ENCODE data around the gene AMPD2.

AMPD2 gene

DNA sequence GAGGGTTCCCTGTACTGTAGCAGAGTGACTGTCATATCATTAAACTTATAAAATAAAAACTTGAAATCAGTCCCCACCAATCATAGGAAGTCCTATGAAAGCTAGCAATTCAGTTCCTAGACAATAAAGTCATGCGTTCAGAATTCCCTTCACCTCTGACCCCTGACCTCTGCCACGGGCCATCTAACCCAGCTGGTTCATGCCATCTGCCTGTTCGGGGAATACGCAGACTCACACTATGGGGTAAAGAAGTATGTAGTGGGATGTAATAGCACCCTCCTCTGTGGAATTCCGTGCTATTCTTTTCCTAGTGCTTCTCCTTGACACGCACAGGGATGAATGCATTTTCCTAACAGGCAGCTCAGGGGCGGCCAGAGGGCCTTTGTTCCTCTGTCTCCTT, 38.3 kb downstream of the AMPD2 start:
- peaks cover 3 to 9% of the 10 kb centered on the region in 2 donors for H3K4me1 ChIP-seq (ENCODE audit: control insufficient read depth in 2 of 2, insufficient read depth in 1 of 2, low read depth in 1 of 2, low read length in 2 of 2)

DNA sequence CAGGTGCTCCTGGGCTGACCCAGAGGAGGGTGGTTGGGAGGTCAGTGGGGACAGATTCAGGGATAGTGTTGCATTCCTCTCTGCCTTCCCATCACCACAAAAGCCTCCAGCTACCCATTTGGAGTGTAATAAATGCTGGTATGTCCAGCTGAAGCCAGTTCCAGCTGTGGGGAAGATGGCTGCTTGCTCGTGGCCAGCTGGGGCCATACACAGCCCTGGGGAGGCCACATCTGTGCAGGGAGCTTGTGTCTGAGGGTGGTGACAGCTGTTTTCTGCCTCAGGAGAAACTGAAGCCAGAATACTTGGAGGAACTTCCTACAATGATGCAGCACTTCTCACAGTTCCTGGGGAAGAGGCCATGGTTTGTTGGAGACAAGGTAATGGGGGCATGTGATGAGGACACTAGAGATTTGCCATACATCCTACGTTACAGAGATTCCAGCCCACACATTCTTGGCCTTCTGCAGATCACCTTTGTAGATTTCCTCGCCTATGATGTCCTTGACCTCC, 39.0 kb downstream of the AMPD2 start:
- Histone ChIP-seq H2BK5ac (ENCODE audit: low read length) (no peak overlapping the region), H3K18ac (ENCODE audit: low read length) (no peak overlapping the region), H4K8ac (ENCODE audit: low read depth, low read length) (no peak overlapping the region), H3K4me2 (ENCODE audit: insufficient read depth, low read length, poor library complexity, severe bottlenecking) (no peak overlapping the region), H3K27me3 (ENCODE audit: control insufficient read depth in 3 of 3, insufficient read depth in 3 of 3, low read depth in 1 of 3, low read length in 3 of 3) (peaks cover 0 to 9% (median 0%) of the 10 kb centered on the region in 3 experiments), H2BK12ac (ENCODE audit: low read length) (no peak overlapping the region), H3K9ac (ENCODE audit: low read depth, low read length, poor library complexity) (peak overlapping the region; percentile 12), H2AFZ (ENCODE audit: low read length) (no peak overlapping the region), H3K27ac (replicated peaks; ENCODE audit: low read length) (no peak overlapping the region), H3K4ac (ENCODE audit: low read length) (no peak overlapping the region), H3K36me3 (replicated peaks in 1 of 2; ENCODE audit: control insufficient read depth in 2 of 2, insufficient read depth in 2 of 2, low read length in 2 of 2) (peaks cover 0 to 14% of the 10 kb centered on the region in 2 donors), H2BK120ac (ENCODE audit: low read depth, low read length) (no peak overlapping the region), H3K4me3 (ENCODE audit: low read length in 2 of 2) (no peak overlapping the region), H4K91ac (ENCODE audit: low read depth, low read length, poor library complexity) (no peak overlapping the region), H2AK5ac (ENCODE audit: low read depth, low read length) (no peak overlapping the region), H2BK15ac (ENCODE audit: low read length) (no peak overlapping the region), H3K4me1 (ENCODE audit: control insufficient read depth in 2 of 2, insufficient read depth in 1 of 2, low read depth in 1 of 2, low read length in 2 of 2) (peaks cover 3 to 9% of the 10 kb centered on the region in 2 donors), H3K23ac (ENCODE audit: low read depth, low read length, poor library complexity) (peak overlapping the region; percentile 68), H3K14ac (ENCODE audit: low read length) (no peak overlapping the region), H3K79me1 (ENCODE audit: low read depth, low read length) (no peaks in the 10 kb centered on the region), H3K9me3 (replicated peaks in 1 of 2; ENCODE audit: control insufficient read depth in 2 of 2, insufficient read depth in 1 of 2, low read depth in 1 of 2, low read length in 2 of 2) (no peaks in the 10 kb centered on the region)
- WGBS, 2 donors (ENCODE audit: extremely low coverage in 2 of 2, insufficient read length in 2 of 2, insufficient replicate concordance in 1 of 2) = no CpG with 5 or more reads among the region's 3 CpGs
- DNase-seq (ENCODE audit: low spot score) = no peak

More for the DNA sequence above, 38.3 kb downstream of the AMPD2 start:
- Histone ChIP-seq H2AFZ (ENCODE audit: low read length) (no peak overlapping the region), H3K27ac (replicated peaks; ENCODE audit: low read length) (no peak overlapping the region), H2BK120ac (ENCODE audit: low read depth, low read length) (no peak overlapping the region), H3K4me2 (ENCODE audit: insufficient read depth, low read length, poor library complexity, severe bottlenecking) (no peak overlapping the region), H2BK12ac (ENCODE audit: low read length) (no peak overlapping the region), H3K36me3 (replicated peaks in 1 of 2; ENCODE audit: control insufficient read depth in 2 of 2, insufficient read depth in 2 of 2, low read length in 2 of 2) (peaks cover 0 to 14% of the 10 kb centered on the region in 2 donors), H3K4ac (ENCODE audit: low read length) (no peak overlapping the region), H3K79me1 (ENCODE audit: low read depth, low read length) (no peaks in the 10 kb centered on the region), H2BK5ac (ENCODE audit: low read length) (no peak overlapping the region), H2AK5ac (ENCODE audit: low read depth, low read length) (no peak overlapping the region), H4K91ac (ENCODE audit: low read depth, low read length, poor library complexity) (no peak overlapping the region), H2BK15ac (ENCODE audit: low read length) (no peak overlapping the region), H4K8ac (ENCODE audit: low read depth, low read length) (no peak overlapping the region), H3K14ac (ENCODE audit: low read length) (no peak overlapping the region), H3K23ac (ENCODE audit: low read depth, low read length, poor library complexity) (no peak overlapping the region), H3K9ac (ENCODE audit: low read depth, low read length, poor library complexity) (no peak overlapping the region), H3K18ac (ENCODE audit: low read length) (no peak overlapping the region), H3K4me3 (ENCODE audit: low read length in 2 of 2) (no peak overlapping the region), H3K27me3 (ENCODE audit: control insufficient read depth in 3 of 3, insufficient read depth in 3 of 3, low read depth in 1 of 3, low read length in 3 of 3) (peaks cover 0 to 11% (median 0%) of the 10 kb centered on the region in 3 experiments), H3K9me3 (replicated peaks in 1 of 2; ENCODE audit: control insufficient read depth in 2 of 2, insufficient read depth in 1 of 2, low read depth in 1 of 2, low read length in 2 of 2) (no peaks in the 10 kb centered on the region)
- WGBS, 2 donors (ENCODE audit: extremely low coverage in 2 of 2, insufficient read length in 2 of 2, insufficient replicate concordance in 1 of 2) = no CpG with 5 or more reads among the region's 7 CpGs
- no peak for DNase-seq (ENCODE audit: low spot score)

DNA sequence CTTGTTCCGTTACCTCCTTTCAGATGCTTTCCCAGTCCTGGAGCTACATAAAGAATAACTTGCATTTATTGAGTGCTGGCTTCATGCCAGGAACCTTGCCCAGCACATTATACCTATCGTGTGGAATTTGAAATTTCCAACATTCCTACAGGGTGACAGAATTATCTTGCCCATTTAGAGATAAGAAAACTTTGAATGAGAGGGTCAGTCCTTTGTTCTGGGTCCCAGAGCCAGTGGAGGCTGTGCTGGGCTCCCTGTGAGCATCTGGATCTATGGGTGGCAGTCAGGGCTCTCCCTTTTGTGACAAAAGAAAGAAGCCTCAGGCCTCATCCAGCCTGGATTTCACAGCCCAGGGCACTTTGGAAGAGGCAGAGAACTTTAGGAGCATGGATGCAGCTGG, 39.5 kb downstream of the AMPD2 start:
- Histone ChIP-seq H2AFZ (ENCODE audit: low read length) (no peak overlapping the region), H3K9ac (ENCODE audit: low read depth, low read length, poor library complexity) (no peak overlapping the region), H2BK120ac (ENCODE audit: low read depth, low read length) (no peak overlapping the region), H2AK5ac (ENCODE audit: low read depth, low read length) (no peak overlapping the region), H3K23ac (ENCODE audit: low read depth, low read length, poor library complexity) (no peak overlapping the region), H3K79me1 (ENCODE audit: low read depth, low read length) (no peaks in the 10 kb centered on the region), H4K91ac (ENCODE audit: low read depth, low read length, poor library complexity) (no peak overlapping the region), H3K18ac (ENCODE audit: low read length) (no peak overlapping the region), H2BK15ac (ENCODE audit: low read length) (no peak overlapping the region), H3K36me3 (replicated peaks in 1 of 2; ENCODE audit: control insufficient read depth in 2 of 2, insufficient read depth in 2 of 2, low read length in 2 of 2) (peaks cover 0 to 14% of the 10 kb centered on the region in 2 donors), H3K4me3 (ENCODE audit: low read length in 2 of 2) (no peak overlapping the region), H2BK5ac (ENCODE audit: low read length) (no peak overlapping the region), H3K4me1 (ENCODE audit: control insufficient read depth in 2 of 2, insufficient read depth in 1 of 2, low read depth in 1 of 2, low read length in 2 of 2) (peaks cover 3 to 9% of the 10 kb centered on the region in 2 donors), H3K9me3 (replicated peaks in 1 of 2; ENCODE audit: control insufficient read depth in 2 of 2, insufficient read depth in 1 of 2, low read depth in 1 of 2, low read length in 2 of 2) (no peaks in the 10 kb centered on the region), H3K14ac (ENCODE audit: low read length) (no peak overlapping the region), H2BK12ac (ENCODE audit: low read length) (no peak overlapping the region), H3K27ac (replicated peaks; ENCODE audit: low read length) (no peak overlapping the region), H3K27me3 (ENCODE audit: control insufficient read depth in 3 of 3, insufficient read depth in 3 of 3, low read depth in 1 of 3, low read length in 3 of 3) (peaks cover 0 to 9% (median 0%) of the 10 kb centered on the region in 3 experiments), H4K8ac (ENCODE audit: low read depth, low read length) (no peak overlapping the region), H3K4me2 (ENCODE audit: insufficient read depth, low read length, poor library complexity, severe bottlenecking) (no peak overlapping the region), H3K4ac (ENCODE audit: low read length) (no peak overlapping the region)
- WGBS, 2 donors (ENCODE audit: extremely low coverage in 2 of 2, insufficient read length in 2 of 2, insufficient replicate concordance in 1 of 2) = no CpG with 5 or more reads among the region's 2 CpGs
- no peak for DNase-seq (ENCODE audit: low spot score)

DNA sequence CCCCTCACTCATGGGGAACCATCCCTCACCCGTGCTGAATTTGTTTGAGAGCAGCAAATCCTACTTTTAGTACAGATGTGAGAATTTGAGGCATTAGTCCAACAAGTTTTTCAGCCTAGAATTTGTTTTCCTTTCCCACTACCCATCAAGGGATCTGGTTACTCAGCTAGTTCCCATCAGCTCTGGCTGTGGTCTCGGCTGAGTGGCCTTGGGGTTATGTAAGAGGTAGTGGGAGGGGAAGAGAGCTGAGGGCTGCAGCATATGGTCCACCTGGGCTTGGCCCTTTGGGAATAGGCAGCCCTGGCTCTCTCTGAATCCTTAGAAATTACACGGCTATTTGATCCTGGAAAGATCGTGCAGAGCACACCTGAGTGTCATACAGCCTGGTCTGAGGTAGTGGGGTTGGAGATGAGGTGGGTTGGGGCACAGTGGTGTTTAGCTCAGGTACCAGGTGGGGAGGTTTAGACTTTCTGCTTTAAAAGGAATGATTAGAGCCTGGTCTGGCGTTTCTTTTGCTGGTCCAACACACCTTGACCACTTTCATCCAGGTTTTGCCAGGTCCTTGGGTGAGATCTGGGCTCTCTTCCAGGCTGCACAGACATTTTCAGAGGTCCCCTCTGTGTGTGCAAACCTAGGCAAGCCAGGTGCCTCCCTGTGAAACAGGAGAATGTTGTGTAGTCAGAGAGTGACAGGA, 40.5 kb downstream of the AMPD2 start:
- Histone ChIP-seq H3K4me1 (ENCODE audit: control insufficient read depth in 2 of 2, insufficient read depth in 1 of 2, low read depth in 1 of 2, low read length in 2 of 2) (peaks cover 3 to 9% of the 10 kb centered on the region in 2 donors), H2BK120ac (ENCODE audit: low read depth, low read length) (no peak overlapping the region), H3K27ac (replicated peaks; ENCODE audit: low read length) (no peak overlapping the region), H3K4ac (ENCODE audit: low read length) (no peak overlapping the region), H3K36me3 (replicated peaks in 1 of 2; ENCODE audit: control insufficient read depth in 2 of 2, insufficient read depth in 2 of 2, low read length in 2 of 2) (peaks cover 0 to 14% of the 10 kb centered on the region in 2 donors), H2AK5ac (ENCODE audit: low read depth, low read length) (no peak overlapping the region), H3K14ac (ENCODE audit: low read length) (no peak overlapping the region), H3K4me3 (ENCODE audit: low read length in 2 of 2) (no peak overlapping the region), H4K91ac (ENCODE audit: low read depth, low read length, poor library complexity) (no peak overlapping the region), H3K23ac (ENCODE audit: low read depth, low read length, poor library complexity) (no peak overlapping the region), H2BK12ac (ENCODE audit: low read length) (no peak overlapping the region), H2BK5ac (ENCODE audit: low read length) (no peak overlapping the region), H2BK15ac (ENCODE audit: low read length) (no peak overlapping the region), H3K9me3 (replicated peaks in 1 of 2; ENCODE audit: control insufficient read depth in 2 of 2, insufficient read depth in 1 of 2, low read depth in 1 of 2, low read length in 2 of 2) (no peaks in the 10 kb centered on the region), H3K18ac (ENCODE audit: low read length) (no peak overlapping the region), H2AFZ (ENCODE audit: low read length) (no peak overlapping the region), H3K9ac (ENCODE audit: low read depth, low read length, poor library complexity) (no peak overlapping the region), H4K8ac (ENCODE audit: low read depth, low read length) (no peak overlapping the region), H3K79me1 (ENCODE audit: low read depth, low read length) (no peaks in the 10 kb centered on the region), H3K4me2 (ENCODE audit: insufficient read depth, low read length, poor library complexity, severe bottlenecking) (no peak overlapping the region), H3K27me3 (ENCODE audit: control insufficient read depth in 3 of 3, insufficient read depth in 3 of 3, low read depth in 1 of 3, low read length in 3 of 3) (peaks cover 0 to 1% (median 0%) of the 10 kb centered on the region in 3 experiments)
- WGBS, 2 donors (ENCODE audit: extremely low coverage in 2 of 2, insufficient read length in 2 of 2, insufficient replicate concordance in 1 of 2) = no CpG with 5 or more reads among the region's 5 CpGs
- DNase-seq (ENCODE audit: low spot score) = no peak
